SK-N-SH (cell line): ENCODE results near the gene TXN. TPM values are rescaled to one million over a fixed set of nuclear protein-coding genes. Genes with fewer than 3 reads are reported as not detected.

Source experiments
- CTCF ChIA-PET: fragments of 300-600, 350-600 bp; formaldehyde crosslinking; extraction: SDS; loops from one replicate; lab custom pipeline; 2021; lab: Yijun Ruan, JAX
- POLR2A ChIA-PET: fragments of 350-600 bp; sonication (Branson Sonifier 250); formaldehyde crosslinking; extraction: SDS; loops from one replicate; lab custom pipeline; 2020; ENCODE audit warnings: antibody characterized with exemption, inconsistent platforms; lab: Yijun Ruan, JAX
- DNase-seq: peaks from one replicate; pipeline ENCODE4 v3.0.0; 2012
- H2AFZ ChIP-seq: fragments of 200-600 bp; sonication (generic); 2 replicates; pipeline ENCODE4 v1.8.1; 2016; ENCODE audit warnings: antibody characterized with exemption, mild to moderate bottlenecking, low read depth
- H3F3A ChIP-seq: fragments of 200-600 bp; sonication (generic); replicated peaks from 2 replicates; pipeline ENCODE3; 2016; ENCODE audit warnings: antibody characterized with exemption, mild to moderate bottlenecking; ENCODE audit not compliant: insufficient read depth
- H3K27ac ChIP-seq, 2 experiments: fragments of 200-500 bp in 1 of 2; fragments of 200-600 bp in 1 of 2; sonication (Bioruptor generic) in 1 of 2; sonication (generic), shearing (Covaris generic) in 1 of 2; 2 replicates each; pipeline versions ENCODE4 v1.5.1 to v1.6.1; 2014 to 2016; ENCODE audit warnings: low read depth in 2 of 2, inconsistent platforms in 1 of 2, low read length in 1 of 2, mild to moderate bottlenecking in 1 of 2, mixed read lengths in 1 of 2
- H3K27me3 ChIP-seq: fragments of 200-600 bp; sonication (generic), shearing (Covaris generic); 2 replicates; pipeline ENCODE4 v1.6.1; 2016; ENCODE audit warnings: mixed run types; ENCODE audit not compliant: insufficient read depth
- H3K36me3 ChIP-seq, 2 experiments: fragments of 200-500 bp in 1 of 2; fragments of 200-600 bp in 1 of 2; sonication (Bioruptor generic) in 1 of 2; sonication (generic) in 1 of 2; replicated peaks in 1 of 2; 2 replicates each; pipeline versions ENCODE3 to v1.5.1; 2014 to 2016; ENCODE audit warnings: low read length in 1 of 2, mild to moderate bottlenecking in 1 of 2; ENCODE audit not compliant: insufficient read depth in 2 of 2, control insufficient read depth in 1 of 2
- H3K4me1 ChIP-seq, 2 experiments: fragments of 200-500 bp in 1 of 2; fragments of 200-600 bp in 1 of 2; sonication (Bioruptor generic) in 1 of 2; sonication (generic), shearing (Covaris generic) in 1 of 2; 2 replicates each; pipeline versions ENCODE4 v1.5.1 to v1.6.1; 2014 to 2016; ENCODE audit warnings: low read depth in 1 of 2, low read length in 1 of 2, mixed run types in 1 of 2; ENCODE audit not compliant: insufficient read depth in 2 of 2, control insufficient read depth in 1 of 2
- H3K4me2 ChIP-seq: fragments of 200-600 bp; sonication (generic), shearing (Covaris generic); 2 replicates; pipeline ENCODE4 v1.6.1; 2017; ENCODE audit warnings: mixed run types
- H3K4me3 ChIP-seq, 2 experiments: fragments of 200-500 bp in 1 of 2; fragments of 200-600 bp in 1 of 2; sonication (Bioruptor generic) in 1 of 2; sonication (generic), shearing (Covaris generic) in 1 of 2; 2 replicates each; pipeline versions ENCODE4 v1.5.1 to v1.8.1; 2014 to 2016; ENCODE audit warnings: low read depth in 2 of 2, inconsistent platforms in 1 of 2, low read length in 1 of 2, mild to moderate bottlenecking in 1 of 2, mixed read lengths in 1 of 2, moderate library complexity in 1 of 2
- H3K79me2 ChIP-seq: fragments of 200-600 bp; sonication (generic); 2 replicates; pipeline ENCODE4 v1.8.1; 2017; ENCODE audit warnings: mild to moderate bottlenecking; ENCODE audit not compliant: insufficient read depth
- H3K9ac ChIP-seq: fragments of 200-600 bp; sonication (generic); 2 replicates; pipeline ENCODE4 v1.6.1; 2017; ENCODE audit warnings: mixed run types
- H3K9me2 ChIP-seq: fragments of 200-600 bp; sonication (generic); 2 replicates; pipeline ENCODE4 v1.6.1; 2017; ENCODE audit warnings: mixed run types
- H3K9me3 ChIP-seq: fragments of 200-600 bp; sonication (generic); 2 replicates; pipeline ENCODE4 v1.6.1; 2017; ENCODE audit warnings: mixed run types, mild to moderate bottlenecking, moderate library complexity
- H4K20me1 ChIP-seq: fragments of 200-600 bp; sonication (generic); 2 replicates; pipeline ENCODE4 v1.6.1; 2017; ENCODE audit warnings: mild to moderate bottlenecking, mixed run types; ENCODE audit not compliant: insufficient read depth
- CHD2 ChIP-seq: fragments of 150-350 bp; IDR thresholded peaks from 2 replicates; pipeline ENCODE4 v1.6.1; 2018; ENCODE audit warnings: low read length; ENCODE audit not compliant: partially characterized antibody
- ELF1 ChIP-seq: IDR thresholded peaks from 2 replicates; pipeline ENCODE4 v1.4.0; 2012
- EP300 ChIP-seq, 2 experiments: IDR thresholded peaks; 2 replicates each; pipeline versions ENCODE4 v1.4.0 to v1.6.1; 2012; ENCODE audit warnings: borderline replicate concordance in 1 of 2, low read depth in 1 of 2, low read length in 1 of 2
- FOXJ3 ChIP-seq: sonication (generic); formaldehyde crosslinking; IDR thresholded peaks from 2 replicates; pipeline ENCODE4 v1.5.1; 2020; ENCODE audit warnings: mild to moderate bottlenecking, missing genetic modification reagents
- JUND ChIP-seq: IDR thresholded peaks from 2 replicates; pipeline ENCODE4 v1.4.0; 2012
- MEF2A ChIP-seq: IDR thresholded peaks from 2 replicates; pipeline ENCODE4 v1.4.0; 2012; ENCODE audit warnings: low read depth, borderline replicate concordance
- NFIC ChIP-seq: IDR thresholded peaks from 2 replicates; pipeline ENCODE4 v1.4.0; 2012; ENCODE audit warnings: borderline replicate concordance
- RAD21 ChIP-seq: IDR thresholded peaks from 2 replicates; pipeline ENCODE4 v1.6.1; 2012; ENCODE audit warnings: mild to moderate bottlenecking, low read length
- RCOR1 ChIP-seq: fragments of 150-350 bp; IDR thresholded peaks from 2 replicates; pipeline ENCODE4 v1.6.1; 2017; ENCODE audit warnings: antibody characterized with exemption, low read length
- RFX5 ChIP-seq: IDR thresholded peaks from 2 replicates; pipeline ENCODE4 v1.6.1; 2012; ENCODE audit warnings: mild to moderate bottlenecking, improper control_type of control experiment, low read length
- SIN3A ChIP-seq: IDR thresholded peaks from 2 replicates; pipeline ENCODE4 v1.6.1; 2012; ENCODE audit warnings: low read depth, mild to moderate bottlenecking, low read length, moderate library complexity, borderline replicate concordance
- SMC3 ChIP-seq: IDR thresholded peaks from 2 replicates; pipeline ENCODE4 v1.6.1; 2012; ENCODE audit warnings: low read depth, low read length, improper control_type of control experiment
- TAF1 ChIP-seq: IDR thresholded peaks from 2 replicates; pipeline ENCODE4 v1.6.1; 2012; ENCODE audit warnings: low read depth, mild to moderate bottlenecking, low read length, moderate library complexity, borderline replicate concordance
- ZBTB33 ChIP-seq: IDR thresholded peaks from 2 replicates; pipeline ENCODE4 v1.4.0; 2012; ENCODE audit warnings: low read depth, borderline replicate concordance
- WGBS: methylation state at CpG from one replicate; pipeline ENCODE4 v1.1.6; 2017; ENCODE audit warnings: low lambda C conversion rate; 5-methylcytosine and 5-hydroxymethylcytosine counted together
- polyA plus RNA-seq, 3 experiments: library from polyadenylated mRNA; depleted of rRNA; stranded (reverse); fragments of >200 nt; gene quantifications; 2 replicates each; pipeline ENCODE4 v1.2.3, GENCODE V29; 2012
- TF ChIP-seq, protein P1 (sequence below): IDR thresholded peaks from 2 replicates; pipeline ENCODE4 v1.4.0; 2012; ENCODE audit warnings: low read depth, borderline replicate concordance

Gene TXN
- polyA plus RNA-seq, 1 of the 3 experiments (the other 2 are of a cell fraction): 281 TPM

GRCh38 chr9:110214090-110214489, 42.2 kb downstream of the TXN start:
- no peak overlapping the region for H2AFZ ChIP-seq
- CTCF ChIA-PET: interaction anchor here (0.6 to 1.4 kb wide), 4 partner anchors 9 to 409 kb away, joined by 3 to 4 read pairs (median 3); no protein-coding TSS in a partner anchor
- H3K27me3 ChIP-seq: no peaks in the 10 kb centered on the region
- H3K9me3 ChIP-seq: no peaks in the 10 kb centered on the region
- no peak overlapping the region for H3K27ac ChIP-seq
- H3K9me2 ChIP-seq: no peaks in the 10 kb centered on the region
- no peaks in the 10 kb centered on the region for H3K79me2 ChIP-seq
- H3F3A ChIP-seq: no peaks in the 10 kb centered on the region
- POLR2A ChIA-PET: no interaction called here
- no peak overlapping the region for H3K4me2 ChIP-seq
- H3K4me1 ChIP-seq: no peaks in the 10 kb centered on the region
- no peaks in the 10 kb centered on the region for H3K36me3 ChIP-seq
- no peaks in the 10 kb centered on the region for H4K20me1 ChIP-seq
- no peak overlapping the region for H3K4me3 ChIP-seq
- TF ChIP-seq, protein P1, sequence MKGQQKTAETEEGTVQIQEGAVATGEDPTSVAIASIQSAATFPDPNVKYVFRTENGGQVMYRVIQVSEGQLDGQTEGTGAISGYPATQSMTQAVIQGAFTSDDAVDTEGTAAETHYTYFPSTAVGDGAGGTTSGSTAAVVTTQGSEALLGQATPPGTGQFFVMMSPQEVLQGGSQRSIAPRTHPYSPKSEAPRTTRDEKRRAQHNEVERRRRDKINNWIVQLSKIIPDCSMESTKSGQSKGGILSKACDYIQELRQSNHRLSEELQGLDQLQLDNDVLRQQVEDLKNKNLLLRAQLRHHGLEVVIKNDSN: no peak
- TF ChIP-seq RFX5 (no peak), EP300 (IDR thresholded peaks at IDR 0.05; ENCODE audit: borderline replicate concordance in 1 of 2, low read depth in 1 of 2, low read length in 1 of 2) (no peak), SMC3 (no peak), ZBTB33 (no peak), RCOR1 (no peak), MEF2A (no peak)
- no peak overlapping the region for H3K9ac ChIP-seq
- no peak for DNase-seq
- WGBS: 59% methylated on average over 4 of the region's 6 CpGs

DNA sequence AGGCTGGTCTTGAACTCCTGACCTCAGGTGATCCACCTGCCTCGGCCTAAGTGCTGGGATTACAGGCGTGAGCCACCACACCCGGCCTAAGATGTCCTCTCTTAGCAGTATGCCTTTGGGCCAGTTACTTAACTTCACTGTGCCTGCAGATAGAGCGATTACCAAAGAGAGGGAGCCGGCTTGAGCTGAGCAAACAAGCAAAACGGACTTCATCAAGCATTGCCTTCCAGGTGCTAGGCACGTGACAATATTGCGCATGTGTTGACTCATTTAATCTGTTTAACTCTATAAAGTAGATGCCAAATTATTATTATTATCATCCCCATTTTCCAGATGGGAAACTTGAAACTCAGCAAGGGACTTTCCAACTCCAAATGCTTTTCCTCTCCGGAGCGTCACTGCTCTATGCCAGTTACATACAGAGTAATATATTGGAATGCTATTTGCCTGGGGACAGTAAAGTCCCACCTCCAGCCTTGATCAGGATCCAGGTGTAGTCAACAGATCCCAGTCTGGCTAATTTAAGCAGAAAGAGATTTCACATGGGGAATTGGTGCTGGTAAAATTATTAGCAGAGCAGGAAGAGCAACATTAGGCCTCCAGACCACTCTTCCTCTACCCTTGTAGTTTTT, 42.8 kb downstream of the TXN start:
- no peak overlapping the region for H3K4me3 ChIP-seq
- ChIA-PET CTCF (interaction anchor here (0.6 to 1.4 kb wide), 3 partner anchors 26 to 83 kb away, joined by 3 to 6 read pairs (median 3); no protein-coding TSS in a partner anchor), POLR2A (no interaction called here)
- H3K9me3 ChIP-seq: no peaks in the 10 kb centered on the region
- no peaks in the 10 kb centered on the region for H3K4me1 ChIP-seq
- no peaks in the 10 kb centered on the region for H3F3A ChIP-seq
- no peaks in the 10 kb centered on the region for H3K79me2 ChIP-seq
- no peaks in the 10 kb centered on the region for H3K36me3 ChIP-seq
- 93% methylated on average over 6 of the region's 10 CpGs for WGBS
- no peak overlapping the region for H2AFZ ChIP-seq
- no peaks in the 10 kb centered on the region for H3K27me3 ChIP-seq
- DNase-seq: no peak
- no peak overlapping the region for H3K9ac ChIP-seq
- no peaks in the 10 kb centered on the region for H3K9me2 ChIP-seq
- TF ChIP-seq ELF1 (no peak), SIN3A (no peak), TAF1 (no peak), RAD21 (no peak), NFIC (no peak), CHD2 (no peak), JUND (no peak), FOXJ3 (CRISPR knock-in tag) (no peak), RCOR1 (no peak)
- H3K4me2 ChIP-seq: no peak overlapping the region
- no peaks in the 10 kb centered on the region for H4K20me1 ChIP-seq
- H3K27ac ChIP-seq: no peak overlapping the region
